HG02885 (cell line): Measurements from ENCODE around the gene STT3B.
"Not testable (repeated sequence)": the region's sequence is repeated elsewhere in the genome, so short reads cannot be mapped to it uniquely, and the experiment has no call there.

Experiments
- ATAC-seq: cut with Tn5 transposase; IDR thresholded peaks from one replicate; pipeline ENCODE4 v1.9.1; 2021; ENCODE audit warnings: mild to moderate bottlenecking; ENCODE audit not compliant: unreplicated experiment, poor library complexity

Gene STT3B

DNA sequence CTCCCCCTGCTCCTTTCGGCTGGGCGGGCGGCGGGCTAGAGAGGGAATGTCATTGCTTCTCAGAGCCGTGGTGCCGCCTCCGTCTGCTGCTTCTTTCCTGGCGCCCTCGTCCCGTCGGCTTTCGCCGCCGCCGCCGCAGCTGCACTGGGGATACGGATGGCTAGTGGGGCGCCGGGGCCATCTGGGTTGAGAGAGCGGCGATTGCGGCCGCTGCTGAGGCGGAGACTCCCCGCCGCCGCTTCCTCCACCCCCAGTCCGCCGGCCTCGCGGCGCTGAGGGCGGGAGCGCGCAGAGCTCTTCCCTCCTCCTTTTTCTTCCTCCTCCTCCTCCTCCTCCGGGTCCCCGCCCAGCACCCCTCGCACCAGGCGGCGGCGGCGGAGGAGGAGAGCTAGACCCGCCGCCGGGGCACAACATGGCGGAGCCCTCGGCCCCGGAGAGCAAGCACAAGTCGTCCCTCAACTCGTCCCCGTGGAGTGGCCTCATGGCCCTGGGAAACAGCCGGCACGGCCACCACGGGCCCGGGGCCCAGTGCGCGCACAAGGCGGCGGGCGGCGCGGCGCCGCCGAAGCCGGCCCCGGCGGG is at the start of gene STT3B:
STT3B (plus strand) TSS at position 339 of the 582 bp plus-strand sequence; CDS start at position 413, 74 bp downstream.
- peak; percentile 59 for ATAC-seq

DNA sequence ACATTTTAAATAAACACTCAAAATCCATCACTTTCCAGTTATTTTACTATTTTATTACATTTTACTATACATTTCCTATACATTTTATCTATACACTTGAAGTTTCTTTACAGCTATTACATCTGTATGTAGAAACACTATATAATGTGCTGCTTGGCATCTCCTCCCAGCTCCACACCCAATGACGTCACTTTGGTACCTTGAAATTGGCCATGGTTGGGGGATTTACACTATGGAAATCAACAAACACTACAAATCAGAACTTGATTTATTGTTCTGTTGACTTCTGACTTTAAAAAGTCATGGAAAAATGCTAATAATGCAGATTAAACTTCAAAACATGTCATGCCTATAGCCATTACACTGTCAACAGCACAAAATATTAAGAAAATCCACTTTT is 48.9 kb upstream of the STT3B start:
- no peak for ATAC-seq

DNA sequence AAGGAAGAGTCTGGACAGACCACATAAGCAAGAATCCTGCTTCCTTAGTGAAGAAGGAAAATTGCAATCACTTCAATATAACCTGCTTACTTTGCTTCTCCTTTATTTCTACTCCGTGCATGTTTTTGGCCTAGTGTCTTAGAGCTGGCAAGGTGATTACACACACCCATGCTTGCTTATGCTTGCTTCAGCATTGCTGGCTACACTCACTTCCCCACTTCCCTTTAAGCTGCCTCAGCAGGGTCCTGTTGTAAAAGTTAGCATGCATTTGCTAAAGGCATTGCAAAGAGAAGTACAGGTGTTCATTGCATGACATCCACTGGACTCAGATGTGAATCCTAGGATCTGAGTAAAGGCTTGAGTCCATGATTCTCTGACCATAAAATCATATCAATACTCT is 47.5 kb upstream of the STT3B start:
- no peak for ATAC-seq

DNA sequence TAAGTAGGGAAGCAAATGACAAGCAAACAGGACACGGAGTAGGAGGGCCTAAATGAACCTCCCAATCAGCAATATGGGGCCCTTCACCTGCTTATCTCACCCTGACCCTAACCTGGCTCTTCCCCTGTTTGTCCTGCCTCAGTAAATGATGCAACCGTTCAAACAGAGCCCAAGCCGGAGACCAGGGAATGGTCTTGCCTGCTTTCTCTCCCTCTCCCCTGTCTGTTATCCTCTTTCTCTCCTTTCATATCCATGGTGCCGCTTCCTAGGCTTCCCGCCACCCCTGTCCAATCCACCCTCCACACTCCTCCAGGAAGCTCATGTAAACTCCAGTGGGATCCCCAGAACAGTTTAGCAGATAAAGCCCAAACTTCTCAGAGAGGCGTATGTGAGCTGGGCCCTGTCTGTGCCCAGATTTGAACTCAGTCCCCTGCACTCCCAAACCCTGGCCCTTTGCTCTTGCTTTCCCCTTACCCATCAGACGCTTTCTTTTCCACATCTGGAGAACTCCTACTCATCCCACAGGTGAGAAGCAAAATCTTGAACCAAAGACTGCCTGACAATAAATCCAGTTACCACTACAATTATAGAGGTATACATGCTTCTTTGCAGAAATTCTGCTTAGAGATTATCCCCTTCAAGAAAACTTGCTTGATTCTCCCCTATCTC is 45.7 kb upstream of the STT3B start:
- no peak for ATAC-seq

DNA sequence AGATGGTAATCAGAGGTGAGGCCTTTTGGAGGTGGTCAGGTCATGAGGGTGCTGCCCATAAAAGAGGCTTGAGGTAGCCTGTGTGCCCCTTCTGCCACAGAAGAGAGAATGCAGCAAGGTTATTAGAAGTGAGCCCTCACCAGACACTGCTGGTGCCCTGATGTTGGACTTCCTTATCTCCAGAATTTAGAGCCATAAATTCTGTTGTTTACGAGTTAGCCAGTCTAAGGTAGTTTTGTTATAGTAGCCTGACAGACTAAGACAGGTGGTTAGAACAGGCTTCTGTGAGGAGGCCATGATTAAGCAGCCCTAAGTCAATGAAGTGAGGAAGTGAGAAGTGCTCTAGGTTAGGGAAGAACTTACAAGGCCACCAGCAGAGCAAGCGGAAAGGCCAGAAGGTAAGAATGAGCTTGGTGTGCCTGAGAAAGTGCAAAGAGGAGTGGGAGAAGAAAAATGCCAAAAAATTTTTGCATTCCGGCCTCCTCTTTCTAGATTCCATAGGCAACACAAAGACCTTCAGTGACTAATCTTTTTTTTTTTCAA is 44.2 kb upstream of the STT3B start:
- no peak for ATAC-seq

DNA sequence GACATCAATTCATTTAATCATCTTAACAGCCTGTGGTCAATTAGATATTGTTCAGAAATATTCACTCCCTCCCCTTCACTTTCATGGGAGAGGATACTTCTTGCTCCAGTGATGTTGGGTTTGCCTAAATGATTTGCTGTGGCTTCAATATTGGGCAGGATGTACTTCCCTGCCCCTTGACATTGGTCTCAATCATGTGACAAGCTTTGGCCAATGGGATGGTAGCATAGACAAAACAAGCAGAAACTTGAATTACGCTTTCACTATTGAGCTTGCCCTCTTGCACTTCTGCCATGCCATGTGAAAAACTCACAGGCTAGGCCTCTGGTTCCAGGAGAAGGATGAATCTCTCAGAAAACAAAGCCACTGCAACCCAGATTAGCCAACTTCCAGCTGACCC is 42.2 kb upstream of the STT3B start:
- no peak for ATAC-seq

DNA sequence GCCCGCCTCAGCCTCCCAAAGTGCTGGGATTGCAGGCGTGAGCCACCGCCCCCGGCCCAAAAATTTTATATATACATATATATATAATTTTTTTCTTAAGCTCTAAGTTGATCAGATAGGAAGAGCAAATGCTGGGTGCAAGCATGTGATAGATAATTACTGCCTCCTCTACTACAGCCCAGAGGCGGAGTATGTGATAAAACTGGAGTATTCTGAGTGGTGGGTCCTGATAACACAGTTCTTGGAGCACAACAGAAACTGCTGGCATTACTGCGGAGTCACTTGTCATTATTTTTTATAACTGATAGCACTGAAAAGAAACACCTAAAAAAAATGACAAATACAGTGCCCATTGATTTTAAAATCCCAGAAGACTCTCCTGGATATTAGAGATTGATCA is 41.1 kb upstream of the STT3B start:
- ATAC-seq, result no peak

DNA sequence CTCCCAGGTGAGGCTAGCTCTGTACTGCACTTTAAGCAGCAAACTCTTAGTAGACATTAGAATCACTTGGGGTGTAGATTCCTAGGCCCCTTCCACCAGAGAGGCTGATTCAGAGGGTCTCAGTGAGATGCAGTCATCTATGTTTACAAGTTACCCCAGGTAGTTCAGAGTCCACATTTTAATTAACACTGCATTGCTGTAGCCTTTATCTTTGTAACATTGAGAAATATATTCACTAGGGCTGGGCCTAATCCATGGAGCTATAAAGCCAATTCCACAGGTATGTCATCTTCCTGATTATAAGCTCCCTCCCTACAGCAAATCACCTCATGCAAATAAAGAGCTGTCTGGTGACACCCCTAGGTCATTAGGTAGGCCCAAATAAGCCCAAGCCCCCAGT is 39.6 kb upstream of the STT3B start:
- no peak for ATAC-seq

DNA sequence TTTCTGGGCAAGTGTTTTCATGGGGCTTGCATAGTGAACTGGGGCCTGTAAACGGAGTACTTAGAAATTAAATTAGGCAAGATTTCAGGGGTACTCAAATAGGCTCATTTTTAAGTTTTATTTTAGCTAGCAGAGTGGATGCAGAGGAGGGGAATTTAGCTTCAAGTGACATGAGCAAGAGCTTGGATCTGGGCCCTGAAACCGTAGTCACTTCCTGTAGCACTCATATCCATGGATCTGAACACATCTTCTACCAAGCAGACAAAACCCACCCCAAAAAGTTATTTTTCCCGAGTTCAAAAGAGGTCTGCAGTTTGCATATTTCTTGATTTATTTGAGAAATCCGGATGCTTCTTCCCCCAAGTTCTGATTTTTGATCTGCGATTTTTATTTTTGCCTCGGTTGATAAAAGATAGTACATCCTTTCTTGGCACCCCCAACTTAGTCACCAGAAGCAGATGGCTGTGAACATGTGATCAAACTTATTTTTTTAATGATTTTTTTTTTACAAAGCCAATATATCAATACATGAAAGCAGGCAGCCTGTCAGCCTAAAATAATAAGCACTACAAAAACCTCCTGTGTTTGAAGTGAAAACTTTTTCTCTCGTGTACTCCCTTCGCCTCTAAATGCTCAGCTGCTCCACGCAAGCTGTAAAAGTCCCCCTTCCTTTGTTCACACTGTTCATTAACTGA is 36.6 kb upstream of the STT3B start:
- ATAC-seq, result no peak

DNA sequence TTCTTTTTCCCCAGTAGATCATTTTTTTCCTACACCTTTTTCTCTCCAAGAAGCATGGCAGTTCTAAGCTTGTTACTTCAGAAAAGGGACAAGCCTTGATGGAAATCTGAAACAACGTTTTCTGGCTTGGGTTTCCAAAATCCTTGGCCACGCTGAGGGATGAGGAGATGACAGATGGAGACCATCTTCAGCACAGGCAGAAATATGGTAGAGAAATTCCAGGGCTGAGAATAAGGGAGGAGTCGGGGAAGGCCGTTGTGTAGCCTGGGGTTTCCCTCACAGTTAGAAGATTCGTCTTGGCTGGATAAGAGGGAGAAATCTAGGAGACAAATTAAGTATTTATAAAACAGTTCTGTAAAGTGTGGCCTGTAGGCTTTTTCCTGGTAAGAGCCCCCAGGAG is 33.9 kb upstream of the STT3B start:
- no peak for ATAC-seq

DNA sequence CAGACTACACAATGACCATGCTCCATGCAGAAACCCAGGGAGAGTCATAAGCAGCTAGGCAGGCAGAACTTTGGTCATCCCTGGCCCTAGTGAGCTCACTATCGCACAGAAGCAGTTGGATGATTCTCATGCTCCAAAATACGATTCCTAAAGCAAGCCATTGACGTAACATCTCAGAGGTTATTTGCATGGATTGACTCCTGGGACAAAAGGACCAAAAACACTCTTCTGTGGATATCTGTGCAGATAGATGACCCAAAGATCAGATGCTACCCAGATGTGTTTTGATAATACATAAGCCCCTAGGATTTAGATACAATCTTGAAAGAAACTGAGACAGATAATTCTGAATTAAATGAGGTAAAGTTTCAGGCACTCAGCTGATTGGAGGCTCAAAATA is 33.4 kb upstream of the STT3B start:
- ATAC-seq, result no peak

DNA sequence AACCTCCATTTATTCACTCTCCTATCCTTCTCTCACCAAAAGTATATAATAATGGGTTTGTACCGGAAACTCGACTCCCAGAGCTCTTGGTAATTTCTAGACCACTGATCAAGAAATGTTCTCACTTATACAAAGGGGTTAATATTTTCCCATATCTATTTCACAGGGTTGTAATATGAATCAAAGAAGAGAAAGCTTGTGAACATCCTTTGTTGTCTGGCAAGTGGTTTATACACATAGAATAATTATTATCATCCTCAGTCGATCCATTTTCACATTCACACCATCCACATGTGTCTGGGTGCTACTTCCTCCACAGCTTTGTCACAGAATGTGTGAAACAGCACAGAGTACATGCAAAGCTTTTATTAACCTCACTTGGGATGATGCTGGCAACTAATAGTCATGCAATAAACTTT is 29.9 kb upstream of the STT3B start:
- ATAC-seq, result no peak

DNA sequence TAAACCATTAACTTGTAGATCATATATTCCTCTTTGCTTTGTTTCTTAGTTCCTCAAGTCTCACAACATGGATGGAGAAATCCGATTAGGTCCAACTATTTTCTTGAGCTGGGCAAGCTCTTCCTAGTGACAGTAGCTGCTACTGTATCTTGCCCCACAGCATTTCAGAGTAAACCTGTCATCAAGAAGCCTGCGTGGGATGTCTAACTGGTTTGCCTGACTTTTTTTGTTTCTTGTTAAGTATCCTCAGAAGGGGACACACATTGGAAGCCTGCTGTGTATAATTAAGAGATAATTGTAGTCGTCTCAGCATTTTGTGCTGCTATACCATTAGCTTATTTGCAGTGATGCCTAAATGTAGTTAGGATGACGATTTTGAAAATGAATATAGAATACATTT is 29.3 kb upstream of the STT3B start:
- ATAC-seq, result no peak

DNA sequence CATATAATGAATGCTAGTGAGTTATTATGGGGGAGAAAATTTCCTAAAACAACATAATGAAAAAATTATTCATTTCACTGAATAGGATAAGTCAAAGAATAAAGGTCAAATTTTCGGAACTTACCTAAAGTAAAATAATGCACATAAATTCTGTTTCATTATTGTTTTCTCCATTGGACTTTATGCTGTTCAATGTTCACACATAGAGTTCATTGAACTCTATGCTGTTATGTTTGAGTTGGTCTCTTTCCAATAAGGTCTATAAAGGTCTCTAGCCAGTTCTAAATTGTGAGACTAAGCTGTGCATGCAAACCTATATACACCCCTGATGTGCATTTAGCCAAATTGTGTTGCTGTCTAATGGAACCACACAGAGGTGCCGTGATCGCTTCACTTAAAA is 28.5 kb upstream of the STT3B start:
- ATAC-seq, result no peak

DNA sequence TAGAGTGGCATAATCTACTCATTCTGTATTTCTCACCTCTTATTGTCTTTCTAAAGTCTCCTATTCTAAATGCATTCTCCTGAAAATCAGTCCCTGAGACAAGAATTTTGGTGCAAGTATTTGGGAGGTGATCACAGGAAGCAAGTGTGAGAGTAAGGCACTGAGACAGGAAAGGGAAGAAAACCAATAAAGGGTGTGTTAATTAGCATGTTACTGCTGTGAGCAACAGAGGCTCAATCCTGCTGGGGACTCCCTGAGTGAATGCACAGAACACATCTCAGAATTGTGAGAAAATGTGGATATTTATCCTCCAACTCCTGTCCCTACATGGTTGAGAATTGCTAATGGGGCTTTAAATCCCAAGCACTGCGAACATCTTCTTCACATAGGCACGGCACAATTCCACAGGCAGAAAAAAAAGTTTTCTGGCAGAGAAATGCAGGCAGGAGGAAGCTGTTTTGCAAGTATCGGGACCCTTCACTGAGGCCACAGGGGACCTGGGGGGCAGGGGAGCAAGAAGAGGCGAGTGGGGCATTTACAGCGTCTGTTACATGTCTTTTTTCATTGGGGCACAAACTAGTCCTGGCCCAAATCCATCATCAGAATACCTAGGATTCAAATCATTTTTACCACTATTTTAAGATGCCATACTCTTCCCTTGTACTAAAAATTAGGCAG is 27.2 kb upstream of the STT3B start:
- ATAC-seq, result no peak

DNA sequence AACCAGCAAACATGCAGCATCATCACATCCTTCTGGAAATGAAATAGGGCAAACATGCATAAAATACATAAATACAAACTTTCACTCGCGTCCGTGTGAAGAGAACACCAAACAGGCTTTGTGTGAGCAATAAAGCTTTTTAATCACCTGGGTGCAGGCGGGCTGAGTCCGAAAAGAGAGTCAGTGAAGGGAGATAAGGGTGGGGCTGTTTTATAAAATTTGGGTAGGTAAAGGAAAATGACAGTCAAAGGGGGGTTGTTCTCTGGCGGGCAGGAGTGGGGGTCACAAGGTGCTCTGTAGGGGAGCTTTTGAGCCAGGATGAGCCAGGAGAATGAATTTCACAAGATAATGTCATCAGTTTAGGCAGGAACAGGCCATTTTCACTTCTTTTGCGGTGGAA is 26.2 kb upstream of the STT3B start:
- not testable (repeated sequence) for ATAC-seq

DNA sequence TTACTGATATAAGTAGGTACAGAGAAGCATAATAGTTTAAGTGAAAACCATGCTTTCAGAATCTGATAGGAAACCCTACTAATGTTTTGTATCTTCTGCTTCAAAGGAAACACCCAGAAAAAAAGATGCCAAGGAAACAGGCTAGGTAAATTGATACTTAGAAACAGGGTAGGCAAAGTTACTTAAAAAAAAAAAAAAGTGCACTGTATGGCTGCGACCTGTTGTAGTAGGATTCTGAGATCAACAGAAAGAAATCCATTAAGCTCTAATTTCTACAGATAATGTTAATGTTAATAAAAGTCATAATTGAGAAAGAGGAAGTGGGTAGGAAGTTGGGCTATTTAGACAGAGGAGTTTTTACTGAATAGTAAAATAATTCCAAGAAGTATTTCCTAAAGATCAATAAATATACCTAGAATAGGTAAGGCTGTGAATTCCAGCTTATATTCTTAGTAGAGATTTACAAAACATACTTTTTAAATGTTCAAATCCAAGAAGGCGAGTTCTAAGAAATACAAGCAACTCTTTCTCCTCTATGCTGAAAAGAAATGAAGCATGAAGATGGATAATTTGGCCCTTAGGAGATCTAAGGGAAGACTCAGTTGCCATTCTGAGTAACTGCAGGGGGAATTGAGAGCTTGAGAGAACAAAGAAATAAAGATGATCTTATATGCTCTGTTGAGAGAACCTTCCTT is 24.1 kb upstream of the STT3B start:
- ATAC-seq, result no peak

DNA sequence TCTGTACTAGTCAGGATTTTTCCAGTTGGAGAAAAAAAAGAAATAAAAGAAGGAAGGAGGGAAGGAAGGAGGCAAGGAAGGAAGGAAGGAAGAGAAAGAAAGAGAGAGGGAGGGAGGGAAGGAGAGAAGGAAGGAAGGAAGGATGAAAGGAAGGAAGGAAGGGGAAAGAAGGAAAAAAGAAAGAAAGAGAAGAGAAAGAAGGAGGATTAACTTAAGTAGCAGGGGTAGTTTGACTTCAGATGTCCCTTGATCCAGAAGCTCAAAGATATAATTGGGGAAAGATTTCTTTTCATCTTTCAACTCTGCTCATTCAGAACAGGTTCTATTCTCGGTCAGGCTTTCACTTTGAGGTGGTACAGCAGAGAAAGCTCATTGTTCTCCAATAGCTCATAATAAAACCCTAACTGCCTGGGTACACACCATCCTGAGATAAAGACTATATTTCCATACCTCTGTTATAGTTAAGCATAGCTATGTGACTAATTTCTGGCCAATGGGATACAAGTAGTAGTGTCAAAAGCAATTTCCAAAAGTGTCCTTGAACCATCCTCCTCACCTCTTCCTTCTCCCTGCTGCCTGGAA is 23.5 kb upstream of the STT3B start:
- ATAC-seq, result no peak

DNA sequence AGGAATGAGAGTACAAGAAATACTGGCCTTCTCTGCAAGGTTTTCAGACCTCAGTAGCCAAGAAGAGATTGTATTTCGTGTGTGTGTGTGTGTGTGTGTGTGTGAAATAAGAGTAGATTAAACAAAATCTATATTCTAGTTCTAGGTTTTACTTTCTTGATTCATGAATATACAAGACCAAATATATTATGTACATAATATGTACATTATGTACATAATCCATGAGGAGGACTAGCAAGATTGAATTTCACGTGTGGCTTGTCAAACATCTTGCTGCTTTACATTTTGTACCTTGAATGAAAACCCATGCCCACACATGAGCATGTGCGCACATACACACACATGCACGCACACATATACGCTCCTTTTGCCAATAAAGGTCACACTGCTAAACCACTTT is 18.2 kb upstream of the STT3B start:
- no peak for ATAC-seq
